GM12873 (cell line): ENCODE measurements around the gene TMEM88.

ENCODE experiments used
- TF ChIP-seq, protein P1 (sequence below): IDR thresholded peaks from 2 replicates; pipeline ENCODE4 v1.5.1; 2012; ENCODE audit warnings: low read depth, mild to moderate bottlenecking, moderate library complexity, low read length, control low read depth; ENCODE audit not compliant: insufficient read depth; ENCODE audit errors: missing control alignments

Gene TMEM88

DNA sequence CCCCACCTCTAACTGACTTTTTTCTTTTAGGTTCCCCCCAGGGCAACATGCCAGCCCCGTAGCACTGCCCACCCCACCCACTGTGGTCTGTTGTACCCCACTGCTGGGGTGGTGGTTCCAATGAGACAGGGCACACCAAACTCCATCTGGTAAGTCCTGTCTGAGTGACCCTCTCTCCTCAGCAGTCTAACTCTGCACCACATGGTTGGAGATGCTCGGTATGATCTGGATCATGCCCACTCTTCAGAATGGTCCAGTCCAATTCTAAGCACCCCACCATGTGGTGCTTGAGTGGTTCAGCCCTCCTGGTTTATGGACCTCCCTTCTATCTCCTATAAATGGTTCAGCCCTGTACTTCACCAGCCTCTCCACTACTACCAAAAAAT is 15.0 kb upstream of the TMEM88 start:
- TF ChIP-seq, protein P1, sequence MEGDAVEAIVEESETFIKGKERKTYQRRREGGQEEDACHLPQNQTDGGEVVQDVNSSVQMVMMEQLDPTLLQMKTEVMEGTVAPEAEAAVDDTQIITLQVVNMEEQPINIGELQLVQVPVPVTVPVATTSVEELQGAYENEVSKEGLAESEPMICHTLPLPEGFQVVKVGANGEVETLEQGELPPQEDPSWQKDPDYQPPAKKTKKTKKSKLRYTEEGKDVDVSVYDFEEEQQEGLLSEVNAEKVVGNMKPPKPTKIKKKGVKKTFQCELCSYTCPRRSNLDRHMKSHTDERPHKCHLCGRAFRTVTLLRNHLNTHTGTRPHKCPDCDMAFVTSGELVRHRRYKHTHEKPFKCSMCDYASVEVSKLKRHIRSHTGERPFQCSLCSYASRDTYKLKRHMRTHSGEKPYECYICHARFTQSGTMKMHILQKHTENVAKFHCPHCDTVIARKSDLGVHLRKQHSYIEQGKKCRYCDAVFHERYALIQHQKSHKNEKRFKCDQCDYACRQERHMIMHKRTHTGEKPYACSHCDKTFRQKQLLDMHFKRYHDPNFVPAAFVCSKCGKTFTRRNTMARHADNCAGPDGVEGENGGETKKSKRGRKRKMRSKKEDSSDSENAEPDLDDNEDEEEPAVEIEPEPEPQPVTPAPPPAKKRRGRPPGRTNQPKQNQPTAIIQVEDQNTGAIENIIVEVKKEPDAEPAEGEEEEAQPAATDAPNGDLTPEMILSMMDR, result no peak

DNA sequence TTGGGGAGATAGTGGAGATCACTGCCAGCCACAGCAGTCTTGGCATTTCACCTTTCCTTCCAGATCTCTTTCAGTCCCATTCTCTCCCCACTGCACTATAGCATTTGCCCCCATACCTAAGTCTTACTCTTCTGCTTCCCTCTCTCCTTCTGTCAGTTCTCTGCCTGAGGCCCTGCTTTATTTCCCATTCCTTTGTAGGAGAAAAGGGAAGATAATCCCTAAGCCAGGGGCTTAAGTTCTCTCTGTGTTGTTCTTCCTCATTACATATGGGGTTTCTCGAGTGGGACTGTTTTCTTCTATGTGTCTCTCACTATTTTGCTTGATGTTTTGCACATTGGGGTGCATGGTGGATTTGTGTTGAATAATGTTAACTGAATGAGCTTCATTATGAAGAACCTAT is 14.4 kb upstream of the TMEM88 start:
- TF ChIP-seq, protein P1, result no peak

DNA sequence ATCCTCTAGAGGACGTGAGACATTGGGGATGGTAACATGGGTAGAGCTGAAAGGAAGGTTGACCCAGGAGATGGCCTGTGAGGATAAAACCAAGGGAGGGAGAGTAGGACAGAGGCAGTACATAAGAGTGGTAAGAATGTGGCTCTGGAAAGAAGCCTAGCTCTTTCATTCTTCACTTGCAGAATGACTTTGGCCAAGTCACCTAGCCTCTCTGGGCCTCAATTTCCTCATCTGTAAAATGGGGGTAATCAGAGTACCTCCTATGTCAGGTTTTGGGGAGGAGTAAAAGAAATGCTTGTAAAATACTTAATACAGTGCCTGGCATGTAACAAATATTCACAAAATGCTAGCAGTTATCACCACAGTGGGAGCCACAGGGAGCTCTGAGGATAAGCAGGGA is 14.0 kb upstream of the TMEM88 start:
- TF ChIP-seq, protein P1, result no peak

DNA sequence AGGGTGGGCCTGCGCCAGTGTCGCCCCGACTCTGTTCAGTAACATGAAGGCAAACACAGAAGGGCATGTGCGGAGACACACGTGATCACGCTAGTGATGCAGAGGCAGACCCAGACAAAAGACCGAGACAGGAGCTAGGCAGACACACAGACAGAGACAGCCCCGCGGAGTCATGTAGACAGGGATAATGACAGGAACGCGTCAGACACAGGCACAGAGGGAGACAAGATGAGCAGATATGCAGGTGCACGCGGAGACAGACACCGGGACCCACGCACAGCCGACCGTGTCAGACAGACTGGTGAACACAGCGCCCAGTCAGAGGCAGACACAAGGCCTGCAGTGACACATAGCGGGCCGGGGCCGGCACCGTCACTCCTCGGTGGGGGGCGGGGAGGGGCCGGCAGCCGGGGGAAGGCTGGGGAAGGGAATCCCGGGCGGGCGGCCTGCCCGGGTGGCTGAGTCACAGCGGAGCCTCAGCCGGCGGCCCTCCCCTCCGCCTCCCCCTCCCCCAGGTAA is 13.4 kb upstream of the TMEM88 start:
- TF ChIP-seq, protein P1, result peak; percentile 5

DNA sequence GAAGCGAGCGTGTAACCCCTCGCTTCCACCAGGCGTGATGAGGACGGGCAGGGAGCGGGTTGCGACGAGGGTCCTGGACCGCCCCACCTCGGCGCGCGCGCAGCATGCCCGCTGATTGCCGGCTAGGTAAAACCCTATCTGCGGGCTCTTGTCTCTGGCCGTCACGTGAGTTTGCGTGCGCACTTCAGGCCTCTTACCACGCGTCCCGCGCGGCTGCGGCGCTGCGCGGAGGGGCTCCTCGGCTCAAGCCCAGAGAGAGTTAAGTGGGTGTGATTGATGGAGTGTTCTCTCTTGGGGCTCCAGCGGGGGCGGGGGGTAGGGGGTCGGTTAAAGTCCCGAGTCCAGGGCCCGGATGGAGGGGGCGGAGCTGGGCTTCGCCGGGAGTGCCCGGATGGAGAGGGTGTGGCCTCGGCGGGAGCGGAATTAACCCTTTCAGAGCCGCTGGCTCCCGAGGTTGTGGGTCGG is 12.9 kb upstream of the TMEM88 start:
- TF ChIP-seq, protein P1, result peak; percentile 1

DNA sequence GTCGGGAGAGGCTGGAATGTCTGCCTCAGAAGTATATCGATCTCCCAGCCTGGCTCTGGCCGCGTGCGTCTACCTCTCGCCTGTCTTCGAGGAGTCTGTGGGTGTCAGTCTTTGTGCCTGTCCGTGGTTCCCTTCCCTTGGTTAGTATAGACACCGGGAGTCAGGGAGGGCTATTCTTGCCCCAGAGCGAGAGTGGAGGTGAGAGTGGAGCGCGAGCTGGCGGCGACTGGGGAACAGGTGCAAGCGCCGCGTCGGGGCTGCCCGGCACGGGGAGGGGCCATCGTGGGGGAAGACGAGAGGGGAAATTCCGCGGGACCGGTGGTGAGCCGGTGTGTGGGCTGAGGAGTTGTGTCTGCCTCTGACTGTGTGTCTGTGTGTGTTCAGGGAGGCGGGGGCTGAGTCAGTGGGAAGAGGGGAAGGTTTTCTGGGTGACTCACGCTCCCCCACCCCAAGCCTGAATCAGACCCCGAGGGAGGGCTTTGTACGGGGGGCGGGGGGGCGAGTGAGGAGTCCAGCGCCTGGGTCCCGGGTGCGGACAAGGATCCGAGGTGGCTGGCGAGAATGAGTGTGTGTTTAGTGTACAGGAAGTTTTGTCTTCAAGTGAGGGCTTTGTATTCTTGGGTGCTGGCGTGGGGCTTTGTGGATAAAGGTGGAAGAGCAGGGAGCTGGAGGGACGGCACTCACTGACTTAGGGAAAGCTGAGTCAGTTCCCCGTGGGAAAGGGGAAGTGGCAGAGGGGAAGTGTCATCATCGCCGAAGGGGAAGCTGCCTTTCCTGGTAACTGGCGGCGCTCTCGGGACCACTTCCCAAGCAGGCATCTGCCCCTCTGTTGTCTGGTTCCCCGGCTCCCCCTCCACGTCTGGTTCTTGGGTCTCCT is 12.2 kb upstream of the TMEM88 start:
- TF ChIP-seq, protein P1, result no peak

DNA sequence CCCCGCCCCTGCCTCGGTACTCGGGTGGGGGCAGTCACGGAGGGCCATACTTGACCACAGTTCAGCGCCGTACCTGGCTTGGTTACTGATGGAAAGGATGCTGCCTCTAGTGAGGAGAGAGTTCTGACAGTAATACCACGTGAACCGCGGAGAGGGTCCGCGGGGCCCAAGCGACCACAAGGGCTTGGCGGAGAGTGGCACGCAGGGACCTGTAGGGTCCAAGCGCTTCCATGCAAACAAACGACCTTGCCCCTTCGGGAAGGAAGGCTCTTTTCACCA is 11.7 kb upstream of the TMEM88 start:
- TF ChIP-seq, protein P1, result no peak
